ENCODE measurements around the gene CHCT1.

CHCT1 gene

GRCh38 chr17:60471451-60471850 is 49.2 kb downstream of the CHCT1 start:
- no peak overlapping the region for H3K27ac ChIP-seq (ENCODE audit: low read depth, low read length)
- H3K4me3 ChIP-seq (ENCODE audit: low read length), result no peak overlapping the region
- peaks cover 25% of the 10 kb centered on the region for H3K36me3 ChIP-seq (ENCODE audit: control insufficient read depth, low read length)
- no peaks in the 10 kb centered on the region for H3K9me3 ChIP-seq (ENCODE audit: control insufficient read depth, insufficient read depth, low read length)
- no peaks in the 10 kb centered on the region for H3K27me3 ChIP-seq (ENCODE audit: control insufficient read depth, low read length)
- H3K9me2 ChIP-seq (replicated peaks; ENCODE audit: control insufficient read depth, low read length), result no peaks in the 10 kb centered on the region
- TF ChIP-seq EZH2phosphoT487 (IDR thresholded peaks at IDR 0.05; ENCODE audit: borderline replicate concordance, low read length) (no peak), CTCF (IDR thresholded peaks at IDR 0.05; ENCODE audit: low read depth, low read length, poor library complexity, severe bottlenecking) (no peak)
- H3F3A ChIP-seq (ENCODE audit: control insufficient read depth, insufficient read depth), result no peaks in the 10 kb centered on the region
- H3K4me2 ChIP-seq (ENCODE audit: low read length), result no peak overlapping the region
- no peaks in the 10 kb centered on the region for H4K20me1 ChIP-seq (ENCODE audit: control insufficient read depth, insufficient read depth, low read depth, low read length)
- H3K4me1 ChIP-seq (ENCODE audit: control insufficient read depth, low read length), result peaks cover 5% of the 10 kb centered on the region; the same call in 1 of the 2 replicates
- no peaks in the 10 kb centered on the region for H3K79me2 ChIP-seq (ENCODE audit: control insufficient read depth, low read length)

DNA sequence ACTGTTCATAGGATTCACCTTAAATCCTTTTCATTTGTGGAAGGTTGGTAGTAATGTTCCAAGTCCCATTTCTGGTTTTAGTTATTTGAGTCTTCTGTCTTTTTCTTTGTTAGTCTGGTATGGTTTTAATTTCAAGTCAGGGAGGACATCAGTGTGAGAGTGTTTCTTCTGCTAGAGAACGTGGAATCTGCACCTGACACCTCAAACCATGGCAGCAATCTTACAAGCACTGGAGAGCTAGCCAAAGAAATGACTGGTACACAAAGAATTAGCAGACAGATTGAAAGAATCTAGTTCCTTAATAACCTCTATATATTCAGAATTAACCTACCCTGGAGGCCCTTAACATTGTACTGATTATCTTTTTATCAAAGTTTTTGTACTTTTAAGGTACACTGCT is 50.2 kb downstream of the CHCT1 start:
- H3K36me3 ChIP-seq (ENCODE audit: control insufficient read depth, low read length), result peaks cover 29% of the 10 kb centered on the region
- H3K27me3 ChIP-seq (ENCODE audit: control insufficient read depth, low read length), result no peaks in the 10 kb centered on the region
- no peak overlapping the region for H3K27ac ChIP-seq (ENCODE audit: low read depth, low read length)
- no peaks in the 10 kb centered on the region for H4K20me1 ChIP-seq (ENCODE audit: control insufficient read depth, insufficient read depth, low read depth, low read length)
- H3K9me3 ChIP-seq (ENCODE audit: control insufficient read depth, insufficient read depth, low read length), result no peaks in the 10 kb centered on the region
- TF ChIP-seq EZH2phosphoT487 (IDR thresholded peaks at IDR 0.05; ENCODE audit: borderline replicate concordance, low read length), result no peak
- no peak for TF ChIP-seq CTCF (IDR thresholded peaks at IDR 0.05; ENCODE audit: low read depth, low read length, poor library complexity, severe bottlenecking)
- no peaks in the 10 kb centered on the region for H3K9me2 ChIP-seq (replicated peaks; ENCODE audit: control insufficient read depth, low read length)
- no peaks in the 10 kb centered on the region for H3K79me2 ChIP-seq (ENCODE audit: control insufficient read depth, low read length)
- peaks cover 5% of the 10 kb centered on the region; the same call in 1 of the 2 replicates for H3K4me1 ChIP-seq (ENCODE audit: control insufficient read depth, low read length)
- no peak overlapping the region for H3K4me3 ChIP-seq (ENCODE audit: low read length)
- H3K4me2 ChIP-seq (ENCODE audit: low read length), result no peak overlapping the region
- H3F3A ChIP-seq (ENCODE audit: control insufficient read depth, insufficient read depth), result no peaks in the 10 kb centered on the region

- no peaks in the 10 kb centered on the region for H3K79me2 ChIP-seq (ENCODE audit: control insufficient read depth, low read length)
- TF ChIP-seq EZH2phosphoT487 (IDR thresholded peaks at IDR 0.05; ENCODE audit: borderline replicate concordance, low read length) (no peak), CTCF (IDR thresholded peaks at IDR 0.05; ENCODE audit: low read depth, low read length, poor library complexity, severe bottlenecking) (no peak)
- H3K27ac ChIP-seq (ENCODE audit: low read depth, low read length), result no peak overlapping the region
- H4K20me1 ChIP-seq (ENCODE audit: control insufficient read depth, insufficient read depth, low read depth, low read length), result no peaks in the 10 kb centered on the region
- peaks cover 5% of the 10 kb centered on the region; the same call in 1 of the 2 replicates for H3K4me1 ChIP-seq (ENCODE audit: control insufficient read depth, low read length)
- H3K4me3 ChIP-seq (ENCODE audit: low read length), result no peak overlapping the region
- H3F3A ChIP-seq (ENCODE audit: control insufficient read depth, insufficient read depth), result no peaks in the 10 kb centered on the region
- no peaks in the 10 kb centered on the region for H3K9me2 ChIP-seq (replicated peaks; ENCODE audit: control insufficient read depth, low read length)
- H3K36me3 ChIP-seq (ENCODE audit: control insufficient read depth, low read length), result peaks cover 30% of the 10 kb centered on the region
- H3K4me2 ChIP-seq (ENCODE audit: low read length), result no peak overlapping the region
- no peaks in the 10 kb centered on the region for H3K27me3 ChIP-seq (ENCODE audit: control insufficient read depth, low read length)
- H3K9me3 ChIP-seq (ENCODE audit: control insufficient read depth, insufficient read depth, low read length), result no peaks in the 10 kb centered on the region
These were observed 51.5 kb downstream of the CHCT1 start for GRCh38 chr17:60473788-60474187.
